Mesodermal cell (in vitro differentiated cells): Measurements from ENCODE around the gene THOC6.
"Not testable (repeated sequence)": the region's sequence is repeated elsewhere in the genome, so short reads cannot be mapped to it uniquely, and the experiment has no call there.

ENCODE experiments used
- H3K27ac ChIP-seq: 2 replicates; pipeline ENCODE4 v1.7.0; 2013; ENCODE audit warnings: mild to moderate bottlenecking, low read depth, low read length, moderate library complexity; ENCODE audit not compliant: severe bottlenecking
- H3K36me3 ChIP-seq: 2 replicates; pipeline ENCODE4 v1.7.1; 2013; ENCODE audit warnings: mild to moderate bottlenecking, low read length, moderate library complexity; ENCODE audit not compliant: control insufficient read depth, insufficient read depth
- H3K4me1 ChIP-seq: one replicate; pipeline ENCODE4 v1.7.1; 2013; ENCODE audit warnings: mild to moderate bottlenecking, low read length; ENCODE audit not compliant: insufficient read depth, control insufficient read depth, poor library complexity, severe bottlenecking
- H3K4me3 ChIP-seq: 2 replicates; pipeline ENCODE4 v1.7.0; 2013; ENCODE audit warnings: low read length, control low read depth, mild to moderate bottlenecking; ENCODE audit not compliant: insufficient read depth, poor library complexity, severe bottlenecking; ENCODE audit errors: extremely low read depth
- H3K9me3 ChIP-seq: 2 replicates; pipeline ENCODE4 v1.7.1; 2013; ENCODE audit warnings: mild to moderate bottlenecking, low read length, moderate library complexity; ENCODE audit not compliant: control insufficient read depth
- WGBS, 2 experiments: methylation state at CpG; one replicate each; pipeline ENCODE4 v1.1.5; 2013; ENCODE audit warnings: missing lambda C conversion rate in 2 of 2; ENCODE audit not compliant: insufficient coverage in 2 of 2; 5-methylcytosine and 5-hydroxymethylcytosine counted together

THOC6 gene

GRCh38 chr16:3068487-3068886 lies 44.7 kb downstream of the THOC6 start:
- Histone ChIP-seq H3K27ac (no peak overlapping the region), H3K9me3 (no peaks in the 10 kb centered on the region), H3K36me3 (no peaks in the 10 kb centered on the region), H3K4me3 (no peak overlapping the region), H3K4me1 (no peaks in the 10 kb centered on the region)
- WGBS, 2 experiments, result 83 to 100% methylated on average over 1 of the region's 4 CpGs

- H3K9me3 ChIP-seq, H3K4me3 ChIP-seq, H3K36me3 ChIP-seq, H3K4me1 ChIP-seq, H3K27ac ChIP-seq: not testable (repeated sequence)
- WGBS, 2 experiments, result 95 to 100% methylated on average over 8 to 9 of the region's 11 CpGs
These were observed 45.3 kb downstream of the THOC6 start for GRCh38 chr16:3069146-3069545.

- no peaks in the 10 kb centered on the region for H3K9me3 ChIP-seq
- WGBS, 2 experiments, result 84 to 100% methylated on average over 5 to 8 of the region's 9 CpGs
- H3K4me1 ChIP-seq, result no peaks in the 10 kb centered on the region
- H3K4me3 ChIP-seq, result no peak overlapping the region
- H3K36me3 ChIP-seq, result no peaks in the 10 kb centered on the region
- H3K27ac ChIP-seq, result no peak overlapping the region
These were observed 46.8 kb downstream of the THOC6 start for GRCh38 chr16:3070608-3071111.

GRCh38 chr16:3071655-3072054 lies 47.8 kb downstream of the THOC6 start:
- H3K9me3 ChIP-seq, result no peaks in the 10 kb centered on the region
- no peaks in the 10 kb centered on the region for H3K36me3 ChIP-seq
- WGBS, 2 experiments, result 96 to 98% methylated on average over 7 of the region's 7 CpGs
- H3K4me1 ChIP-seq, result no peaks in the 10 kb centered on the region
- no peak overlapping the region for H3K27ac ChIP-seq
- no peak overlapping the region for H3K4me3 ChIP-seq

- WGBS, 2 experiments, result 88% methylated on average over 3 of the region's 4 CpGs; no CpG with 5 or more reads in 1 of the 2 experiments
- not testable (repeated sequence) for H3K4me1 ChIP-seq, H3K9me3 ChIP-seq, H3K36me3 ChIP-seq, H3K4me3 ChIP-seq, H3K27ac ChIP-seq
These were observed 48.3 kb downstream of the THOC6 start for GRCh38 chr16:3072148-3072547.

- not testable (repeated sequence) for H3K9me3 ChIP-seq, H3K4me1 ChIP-seq, H3K27ac ChIP-seq, H3K36me3 ChIP-seq, H3K4me3 ChIP-seq
- WGBS, 2 experiments, result 67 to 68% methylated on average over 1 to 3 of the region's 18 CpGs
These were observed 48.9 kb downstream of the THOC6 start for GRCh38 chr16:3072576-3073263.

- Histone ChIP-seq H3K9me3 (no peaks in the 10 kb centered on the region), H3K4me1 (no peaks in the 10 kb centered on the region), H3K27ac (no peak overlapping the region), H3K36me3 (no peaks in the 10 kb centered on the region), H3K4me3 (no peak overlapping the region)
- 95 to 99% methylated on average over 6 to 7 of the region's 7 CpGs for WGBS, 2 experiments
These were observed 49.6 kb downstream of the THOC6 start for GRCh38 chr16:3073448-3073847.

GRCh38 chr16:3074860-3075522 lies 51.2 kb downstream of the THOC6 start:
- H3K4me3 ChIP-seq, result no peak overlapping the region
- no peaks in the 10 kb centered on the region for H3K9me3 ChIP-seq
- WGBS, 2 experiments, result 77 to 78% methylated on average over 5 to 6 of the region's 9 CpGs
- H3K36me3 ChIP-seq, result no peaks in the 10 kb centered on the region
- no peak overlapping the region for H3K27ac ChIP-seq
- H3K4me1 ChIP-seq, result no peaks in the 10 kb centered on the region

- 63 to 72% methylated on average over 8 to 9 of the region's 10 CpGs for WGBS, 2 experiments
- H3K4me3 ChIP-seq, result no peak overlapping the region
- no peaks in the 10 kb centered on the region for H3K36me3 ChIP-seq
These were observed 51.7 kb downstream of the THOC6 start for GRCh38 chr16:3075523-3075915.

GRCh38 chr16:3075946-3076345 lies 52.1 kb downstream of the THOC6 start:
- H3K4me3 ChIP-seq, H3K36me3 ChIP-seq, H3K9me3 ChIP-seq, H3K4me1 ChIP-seq, H3K27ac ChIP-seq: not testable (repeated sequence)
- 91 to 93% methylated on average over 6 of the region's 6 CpGs for WGBS, 2 experiments

More at GRCh38 chr16:3075523-3075915, 51.7 kb downstream of the THOC6 start:
- H3K9me3 ChIP-seq, result no peaks in the 10 kb centered on the region
- no peaks in the 10 kb centered on the region for H3K4me1 ChIP-seq
- H3K27ac ChIP-seq, result no peak overlapping the region

GRCh38 chr16:3076577-3076976 lies 52.7 kb downstream of the THOC6 start:
- Histone ChIP-seq H3K9me3 (no peaks in the 10 kb centered on the region), H3K36me3 (no peaks in the 10 kb centered on the region), H3K4me1 (no peaks in the 10 kb centered on the region), H3K4me3 (no peak overlapping the region), H3K27ac (no peak overlapping the region)
- 25 to 89% methylated on average over 2 to 3 of the region's 6 CpGs for WGBS, 2 experiments
